Right atrium auricular region (tissue), 2 donors: ENCODE results near the gene MYO1D. TPM values are rescaled to one million over a fixed set of nuclear protein-coding genes. Genes with fewer than 3 reads are reported as not detected.

Experiments used
- DNase-seq: peaks from one replicate; pipeline ENCODE4 v3.0.0-alpha.2; 2019; ENCODE audit warnings: low spot score
- H3K27ac ChIP-seq, 2 donors: fragments of 200-600 bp; sonication (generic); 1 replicate in 1 of 2; 2 replicates in 1 of 2; pipeline ENCODE4 v1.5.1; 2016 to 2019
- H3K27me3 ChIP-seq, 2 donors: fragments of 200-600 bp; sonication (generic); one replicate each; pipeline versions ENCODE4 v1.5.1 to v1.6.0; 2017 to 2019
- H3K36me3 ChIP-seq: fragments of 200-600 bp; sonication (generic); one replicate; pipeline ENCODE4 v1.5.1; 2016
- H3K4me1 ChIP-seq, 2 donors: fragments of 200-600 bp; sonication (generic); one replicate each; pipeline versions ENCODE4 v1.5.1 to v1.6.0; 2017 to 2019
- H3K4me3 ChIP-seq, 2 donors: fragments of 200-600 bp; sonication (generic); 1 replicate in 1 of 2; 2 replicates in 1 of 2; pipeline ENCODE4 v1.5.1; 2017 to 2019; ENCODE audit warnings: mild to moderate bottlenecking in 1 of 2, moderate library complexity in 1 of 2
- H3K9me3 ChIP-seq, 2 donors: fragments of 200-600 bp; sonication (generic); one replicate each; pipeline ENCODE4 v1.5.1; 2019
- CTCF ChIP-seq, 2 donors: fragments of 200-600 bp; sonication (generic); IDR thresholded peaks; one replicate each; pipeline ENCODE4 v1.5.1; 2019; ENCODE audit warnings: antibody characterized with exemption in 2 of 2
- total RNA-seq, 2 donors: library from RNA; depleted of rRNA; stranded (reverse); fragments of >200 nt; gene quantifications; one replicate each; pipeline ENCODE4 v1.1.0, GENCODE V29; 2016

The MYO1D gene
- total RNA-seq, 2 donors from 2014 or later, result 21.9 to 25.1 TPM

GRCh38 chr17:32660496-32660985, 216.4 kb downstream of the MYO1D start:
- TF ChIP-seq CTCF (IDR thresholded peaks at IDR 0.05), result no peak
- DNase-seq, result no peak
- H3K4me1 ChIP-seq, result peaks cover 0 to 12% of the 10 kb centered on the region in 2 donors
- H3K9me3 ChIP-seq, result no peaks in the 10 kb centered on the region
- no peak overlapping the region for H3K27ac ChIP-seq
- peaks cover 2% of the 10 kb centered on the region for H3K36me3 ChIP-seq
- H3K27me3 ChIP-seq, result no peaks in the 10 kb centered on the region
- H3K4me3 ChIP-seq, result no peak overlapping the region

DNA sequence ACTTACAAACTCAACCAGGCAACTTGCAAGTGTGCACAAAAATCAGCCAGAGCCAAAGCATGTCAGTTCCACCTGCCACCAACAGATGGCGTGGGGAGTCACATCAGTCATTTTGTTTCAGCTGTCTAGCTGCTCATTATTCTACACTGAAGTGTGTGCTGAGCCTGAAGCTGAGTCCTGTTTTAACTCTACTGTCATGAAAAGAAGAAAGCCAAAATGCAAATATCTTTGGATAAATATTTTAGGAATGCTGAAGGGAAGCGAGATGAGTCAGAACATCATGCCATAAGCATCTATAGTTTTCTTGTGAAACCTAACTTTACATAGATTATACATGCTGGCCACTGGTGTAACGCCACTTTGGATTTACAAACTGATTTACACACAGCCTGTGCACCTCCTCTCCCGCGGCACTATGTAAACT, 217.5 kb downstream of the MYO1D start:
- H3K9me3 ChIP-seq, result no peaks in the 10 kb centered on the region
- H3K27me3 ChIP-seq, result no peaks in the 10 kb centered on the region
- TF ChIP-seq CTCF (IDR thresholded peaks at IDR 0.05), result peak; percentile 95
- H3K4me1 ChIP-seq, result peaks cover 0 to 12% of the 10 kb centered on the region in 2 donors
- H3K36me3 ChIP-seq, result peaks cover 8% of the 10 kb centered on the region
- H3K4me3 ChIP-seq, result no peak overlapping the region
- DNase-seq, result peak; percentile 85
- no peak overlapping the region for H3K27ac ChIP-seq

GRCh38 chr17:32658470-32659418, 218.2 kb downstream of the MYO1D start:
- no peaks in the 10 kb centered on the region for H3K27me3 ChIP-seq
- TF ChIP-seq CTCF (IDR thresholded peaks at IDR 0.05), result no peak
- peaks cover 14% of the 10 kb centered on the region for H3K36me3 ChIP-seq
- DNase-seq, result no peak
- peaks cover 0 to 12% of the 10 kb centered on the region in 2 donors for H3K4me1 ChIP-seq
- no peak overlapping the region for H3K4me3 ChIP-seq
- no peaks in the 10 kb centered on the region for H3K9me3 ChIP-seq
- H3K27ac ChIP-seq, result peak overlapping the region; percentile 37 to 38

DNA sequence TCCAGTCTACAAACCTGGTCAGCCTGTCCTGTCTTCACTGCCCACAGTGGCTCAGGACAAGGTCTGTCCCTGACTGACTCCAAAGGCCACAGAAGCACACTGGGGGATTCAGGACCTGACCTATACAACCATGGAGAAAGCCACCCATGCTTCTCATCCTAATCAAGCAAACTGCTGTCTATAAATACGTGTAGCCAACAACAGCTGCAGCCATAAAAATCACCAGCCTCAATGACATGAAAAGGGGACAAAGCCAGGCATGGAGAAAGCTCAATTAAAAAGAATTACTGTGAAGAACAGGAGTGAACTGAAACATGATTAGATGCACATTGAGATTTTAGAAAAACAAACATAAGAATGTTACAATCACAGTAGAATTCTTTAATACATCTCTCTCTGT, 220.0 kb downstream of the MYO1D start:
- no peaks in the 10 kb centered on the region for H3K27me3 ChIP-seq
- no peak for DNase-seq
- no peak for TF ChIP-seq CTCF (IDR thresholded peaks at IDR 0.05)
- H3K36me3 ChIP-seq, result peaks cover 31% of the 10 kb centered on the region
- peaks cover 0 to 12% of the 10 kb centered on the region in 2 donors for H3K4me1 ChIP-seq
- no peak overlapping the region for H3K27ac ChIP-seq
- no peak overlapping the region for H3K4me3 ChIP-seq
- no peaks in the 10 kb centered on the region for H3K9me3 ChIP-seq

DNA sequence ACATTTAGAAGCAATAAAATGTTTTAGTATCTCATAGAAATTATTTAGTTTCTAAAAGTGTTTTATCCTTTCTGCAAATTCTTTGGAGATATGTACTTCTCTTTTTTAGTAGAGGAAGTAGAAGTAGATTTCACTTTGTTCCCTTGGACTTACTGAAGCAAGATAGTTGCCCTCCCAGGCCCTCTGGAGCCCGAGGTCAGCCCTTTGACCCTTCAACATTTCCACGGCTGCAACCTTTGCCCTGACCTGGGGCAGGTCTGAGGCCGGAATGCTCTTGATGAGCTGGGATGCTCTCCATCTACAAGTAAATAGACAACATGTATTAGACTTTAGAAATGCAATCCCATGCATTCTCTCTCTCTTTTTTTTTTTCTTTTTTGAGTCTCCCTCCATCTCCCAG, 222.6 kb downstream of the MYO1D start:
- H3K4me1 ChIP-seq, result peaks cover 0 to 12% of the 10 kb centered on the region in 2 donors
- H3K36me3 ChIP-seq, result peaks cover 48% of the 10 kb centered on the region
- no peak overlapping the region for H3K27ac ChIP-seq
- H3K4me3 ChIP-seq, result no peak overlapping the region
- no peaks in the 10 kb centered on the region for H3K27me3 ChIP-seq
- no peak for DNase-seq
- H3K9me3 ChIP-seq, result peaks cover 0 to 14% of the 10 kb centered on the region in 2 donors
- no peak for TF ChIP-seq CTCF (IDR thresholded peaks at IDR 0.05)
